Karpas-422 (cell line): ENCODE measurements around the gene CDK8. TPM values are rescaled to one million over a fixed set of nuclear protein-coding genes. Genes with fewer than 3 reads are reported as not detected.
A peak's percentile ranks its signal among the peaks of the same experiment; 100 is the strongest.
"Not testable (repeated sequence)": the region's sequence is repeated elsewhere in the genome, so short reads cannot be mapped to it uniquely, and the experiment has no call there.

Experiments used
- DNase-seq: peaks from one replicate; pipeline ENCODE4 v3.0.0-alpha.2; 2015
- H2AFZ ChIP-seq: fragments of 200-600 bp; sonication (generic); 2 replicates; pipeline ENCODE4 v1.6.1; 2014; ENCODE audit warnings: antibody characterized with exemption, low read length, mixed read lengths
- H3K27ac ChIP-seq: fragments of 200-600 bp; sonication (generic); 2 replicates; pipeline ENCODE4 v1.5.1; 2014; ENCODE audit warnings: mild to moderate bottlenecking, low read length, moderate library complexity
- H3K27me3 ChIP-seq: fragments of 200-600 bp; sonication (generic); 2 replicates; pipeline ENCODE4 v1.6.1; 2014; ENCODE audit warnings: low read length, mixed read lengths
- H3K36me3 ChIP-seq: fragments of 200-600 bp; sonication (generic); 2 replicates; pipeline ENCODE4 v1.6.1; 2014; ENCODE audit warnings: low read length, mixed read lengths; ENCODE audit not compliant: insufficient read depth
- H3K4me1 ChIP-seq: fragments of 200-600 bp; sonication (generic); 2 replicates; pipeline ENCODE4 v1.6.1; 2014; ENCODE audit warnings: mild to moderate bottlenecking, low read length, mixed read lengths
- H3K4me2 ChIP-seq: fragments of 200-600 bp; sonication (generic); 2 replicates; pipeline ENCODE4 v1.6.1; 2014; ENCODE audit warnings: low read length, low read depth, mild to moderate bottlenecking; ENCODE audit not compliant: poor library complexity, severe bottlenecking
- H3K4me3 ChIP-seq: fragments of 200-600 bp; sonication (generic); 2 replicates; pipeline ENCODE4 v1.5.1; 2014; ENCODE audit warnings: mild to moderate bottlenecking, antibody characterized with exemption, low read length, mixed read lengths
- H3K79me2 ChIP-seq: fragments of 200-600 bp; sonication (generic); 2 replicates; pipeline ENCODE4 v1.6.1; 2014; ENCODE audit warnings: mild to moderate bottlenecking, low read length, mixed read lengths
- H3K9ac ChIP-seq: fragments of 200-600 bp; sonication (generic); 2 replicates; pipeline ENCODE4 v1.6.0; 2014; ENCODE audit warnings: low read length
- H3K9me2 ChIP-seq: fragments of 200-600 bp; sonication (generic), shearing (Covaris generic); replicated peaks from 2 replicates; pipeline ENCODE4 v1.6.0; 2014; ENCODE audit warnings: mild to moderate bottlenecking, low read length, moderate library complexity; ENCODE audit not compliant: insufficient read depth
- H3K9me3 ChIP-seq: fragments of 300-700, 200-600 bp; sonication (generic); 2 replicates; pipeline ENCODE4 v1.6.1; 2014; ENCODE audit warnings: low read length, mixed read lengths
- H4K20me1 ChIP-seq: fragments of 200-600 bp; sonication (generic); 2 replicates; pipeline ENCODE4 v1.6.1; 2014; ENCODE audit warnings: mild to moderate bottlenecking, antibody characterized with exemption, low read length, low read depth; ENCODE audit not compliant: insufficient read depth
- total RNA-seq: library from RNA; depleted of rRNA; stranded (reverse); fragments of >200 nt; shearing (Covaris generic); gene quantifications from 2 replicates; pipeline ENCODE4 v1.2.3, GENCODE V29; 2014; ENCODE audit warnings: low replicate concordance

Gene CDK8
- total RNA-seq, 1 experiment from 2014 or later: 12.8 TPM

- H3K9ac ChIP-seq: no peak overlapping the region
- H3K9me3 ChIP-seq: no peaks in the 10 kb centered on the region
- H3K4me1 ChIP-seq: no peaks in the 10 kb centered on the region
- H3K27ac ChIP-seq: no peak overlapping the region
- no peaks in the 10 kb centered on the region for H3K36me3 ChIP-seq
- H4K20me1 ChIP-seq: peaks cover 33% of the 10 kb centered on the region
- H3K4me2 ChIP-seq: no peak overlapping the region
- no peaks in the 10 kb centered on the region for H3K79me2 ChIP-seq
- no peak overlapping the region for H3K4me3 ChIP-seq
- peak; percentile 14 for DNase-seq
- no peaks in the 10 kb centered on the region for H3K9me2 ChIP-seq
- no peak overlapping the region for H2AFZ ChIP-seq
- H3K27me3 ChIP-seq: no peaks in the 10 kb centered on the region
Measured at GRCh38 chr13:26280295-26280694, 26.4 kb downstream of the CDK8 start.

GRCh38 chr13:26280822-26281221 is 26.9 kb downstream of the CDK8 start:
- H3K27me3 ChIP-seq: no peaks in the 10 kb centered on the region
- no peaks in the 10 kb centered on the region for H3K9me3 ChIP-seq
- H4K20me1 ChIP-seq: peaks cover 31% of the 10 kb centered on the region
- H3K4me1 ChIP-seq: no peaks in the 10 kb centered on the region
- no peak overlapping the region for H3K9ac ChIP-seq
- no peaks in the 10 kb centered on the region for H3K79me2 ChIP-seq
- H3K4me2 ChIP-seq: no peak overlapping the region
- DNase-seq: peak; percentile 56
- H3K36me3 ChIP-seq: no peaks in the 10 kb centered on the region
- no peak overlapping the region for H2AFZ ChIP-seq
- no peaks in the 10 kb centered on the region for H3K9me2 ChIP-seq
- no peak overlapping the region for H3K4me3 ChIP-seq
- no peak overlapping the region for H3K27ac ChIP-seq

GRCh38 chr13:26285911-26286310 is 32.0 kb downstream of the CDK8 start:
- not testable (repeated sequence) for H3K36me3 ChIP-seq, H3K27ac ChIP-seq, H3K4me1 ChIP-seq, H2AFZ ChIP-seq, H3K4me2 ChIP-seq, H3K9ac ChIP-seq, H3K79me2 ChIP-seq, H3K9me2 ChIP-seq, H3K4me3 ChIP-seq, H4K20me1 ChIP-seq, H3K27me3 ChIP-seq, H3K9me3 ChIP-seq
- DNase-seq: peak; percentile 2

GRCh38 chr13:26288838-26289237 is 34.9 kb downstream of the CDK8 start:
- not testable (repeated sequence) for H3K36me3 ChIP-seq, H3K4me3 ChIP-seq, H2AFZ ChIP-seq, H3K9me3 ChIP-seq, H3K9me2 ChIP-seq, H3K4me2 ChIP-seq, H3K9ac ChIP-seq, H3K27me3 ChIP-seq, H3K79me2 ChIP-seq, DNase-seq, H3K27ac ChIP-seq, H3K4me1 ChIP-seq
- H4K20me1 ChIP-seq: peaks cover 20% of the 10 kb centered on the region

GRCh38 chr13:26295812-26296211 is 41.9 kb downstream of the CDK8 start:
- Histone ChIP-seq H3K9ac (no peak overlapping the region), H3K27me3 (no peaks in the 10 kb centered on the region), H3K36me3 (no peaks in the 10 kb centered on the region), H3K4me2 (no peak overlapping the region), H3K79me2 (no peaks in the 10 kb centered on the region), H4K20me1 (peaks cover 61% of the 10 kb centered on the region), H2AFZ (no peak overlapping the region), H3K4me3 (no peak overlapping the region), H3K9me2 (no peaks in the 10 kb centered on the region), H3K27ac (no peak overlapping the region), H3K9me3 (no peaks in the 10 kb centered on the region), H3K4me1 (no peaks in the 10 kb centered on the region)
- DNase-seq: no peak

- Histone ChIP-seq H4K20me1 (peaks cover 59% of the 10 kb centered on the region), H3K4me2 (no peak overlapping the region), H2AFZ (no peak overlapping the region), H3K9me3 (no peaks in the 10 kb centered on the region), H3K27me3 (no peaks in the 10 kb centered on the region), H3K27ac (no peak overlapping the region), H3K9ac (no peak overlapping the region), H3K79me2 (no peaks in the 10 kb centered on the region), H3K9me2 (no peaks in the 10 kb centered on the region), H3K4me1 (no peaks in the 10 kb centered on the region), H3K4me3 (no peak overlapping the region), H3K36me3 (no peaks in the 10 kb centered on the region)
- no peak for DNase-seq
Measured at GRCh38 chr13:26299168-26299750, 45.3 kb downstream of the CDK8 start.

GRCh38 chr13:26300140-26300539 is 46.2 kb downstream of the CDK8 start:
- Histone ChIP-seq H3K4me3 (no peak overlapping the region), H3K27me3 (no peaks in the 10 kb centered on the region), H3K9me2 (no peaks in the 10 kb centered on the region), H3K79me2 (no peaks in the 10 kb centered on the region), H3K27ac (no peak overlapping the region), H3K36me3 (no peaks in the 10 kb centered on the region), H3K9ac (no peak overlapping the region), H3K9me3 (no peaks in the 10 kb centered on the region), H4K20me1 (peaks cover 58% of the 10 kb centered on the region), H2AFZ (no peak overlapping the region), H3K4me2 (no peak overlapping the region), H3K4me1 (no peaks in the 10 kb centered on the region)
- no peak for DNase-seq

- Histone ChIP-seq H4K20me1 (peaks cover 44% of the 10 kb centered on the region), H3K4me1 (no peaks in the 10 kb centered on the region), H3K9ac (no peak overlapping the region), H3K27ac (no peak overlapping the region), H2AFZ (no peak overlapping the region), H3K4me3 (no peak overlapping the region), H3K79me2 (no peaks in the 10 kb centered on the region), H3K9me2 (no peaks in the 10 kb centered on the region), H3K4me2 (no peak overlapping the region), H3K36me3 (no peaks in the 10 kb centered on the region), H3K27me3 (no peaks in the 10 kb centered on the region), H3K9me3 (no peaks in the 10 kb centered on the region)
- no peak for DNase-seq
Measured at GRCh38 chr13:26305676-26306075, 51.7 kb downstream of the CDK8 start.

- H3K4me1 ChIP-seq: no peaks in the 10 kb centered on the region
- no peaks in the 10 kb centered on the region for H3K36me3 ChIP-seq
- H3K27me3 ChIP-seq: no peaks in the 10 kb centered on the region
- H3K4me2 ChIP-seq: no peak overlapping the region
- H3K9ac ChIP-seq: no peak overlapping the region
- H3K27ac ChIP-seq: no peak overlapping the region
- H4K20me1 ChIP-seq: peaks cover 32% of the 10 kb centered on the region
- no peak overlapping the region for H2AFZ ChIP-seq
- no peak overlapping the region for H3K4me3 ChIP-seq
- H3K79me2 ChIP-seq: no peaks in the 10 kb centered on the region
- H3K9me2 ChIP-seq: no peaks in the 10 kb centered on the region
- no peaks in the 10 kb centered on the region; the same call in 1 of the 2 replicates for H3K9me3 ChIP-seq
- no peak for DNase-seq
Measured at GRCh38 chr13:26307701-26308100, 53.8 kb downstream of the CDK8 start.
